ENCODE data around the gene ACAP2.

The ACAP2 gene

DNA sequence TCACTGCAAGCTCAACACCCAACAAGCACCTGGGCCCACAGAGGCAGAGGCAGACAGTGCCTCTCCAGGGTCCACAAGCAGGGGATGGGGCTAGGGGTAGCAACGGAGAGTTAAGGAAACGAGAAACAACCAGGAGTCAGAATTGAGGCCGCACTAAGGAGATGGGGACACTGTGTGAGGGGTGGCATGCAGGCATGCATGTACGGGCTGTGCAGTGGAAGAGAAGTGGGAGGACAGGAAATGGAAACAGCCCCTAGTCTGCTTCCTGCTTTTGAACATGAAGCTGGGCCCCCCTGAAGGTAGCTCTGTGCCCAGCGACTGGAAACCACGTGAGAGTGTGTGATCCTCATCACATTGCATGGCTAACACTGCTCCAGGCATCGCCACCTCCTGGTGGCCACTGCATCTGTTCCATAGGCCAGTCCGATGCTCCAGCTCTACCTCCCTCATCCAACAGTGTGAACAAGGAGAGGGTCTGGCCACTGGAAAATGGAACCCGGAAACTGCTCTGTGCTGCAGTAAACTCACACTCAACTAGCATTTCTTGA lies 215.8 kb downstream of the ACAP2 start:
- TF ChIP-seq, protein P1, sequence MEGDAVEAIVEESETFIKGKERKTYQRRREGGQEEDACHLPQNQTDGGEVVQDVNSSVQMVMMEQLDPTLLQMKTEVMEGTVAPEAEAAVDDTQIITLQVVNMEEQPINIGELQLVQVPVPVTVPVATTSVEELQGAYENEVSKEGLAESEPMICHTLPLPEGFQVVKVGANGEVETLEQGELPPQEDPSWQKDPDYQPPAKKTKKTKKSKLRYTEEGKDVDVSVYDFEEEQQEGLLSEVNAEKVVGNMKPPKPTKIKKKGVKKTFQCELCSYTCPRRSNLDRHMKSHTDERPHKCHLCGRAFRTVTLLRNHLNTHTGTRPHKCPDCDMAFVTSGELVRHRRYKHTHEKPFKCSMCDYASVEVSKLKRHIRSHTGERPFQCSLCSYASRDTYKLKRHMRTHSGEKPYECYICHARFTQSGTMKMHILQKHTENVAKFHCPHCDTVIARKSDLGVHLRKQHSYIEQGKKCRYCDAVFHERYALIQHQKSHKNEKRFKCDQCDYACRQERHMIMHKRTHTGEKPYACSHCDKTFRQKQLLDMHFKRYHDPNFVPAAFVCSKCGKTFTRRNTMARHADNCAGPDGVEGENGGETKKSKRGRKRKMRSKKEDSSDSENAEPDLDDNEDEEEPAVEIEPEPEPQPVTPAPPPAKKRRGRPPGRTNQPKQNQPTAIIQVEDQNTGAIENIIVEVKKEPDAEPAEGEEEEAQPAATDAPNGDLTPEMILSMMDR (conservative IDR thresholded peaks at IDR 0.05) = no peak; the same call in 1 of the 2 replicates
- no peak for TF ChIP-seq ZFX (IDR thresholded peaks at IDR 0.05)
- no peak overlapping the region for H3K27ac ChIP-seq

DNA sequence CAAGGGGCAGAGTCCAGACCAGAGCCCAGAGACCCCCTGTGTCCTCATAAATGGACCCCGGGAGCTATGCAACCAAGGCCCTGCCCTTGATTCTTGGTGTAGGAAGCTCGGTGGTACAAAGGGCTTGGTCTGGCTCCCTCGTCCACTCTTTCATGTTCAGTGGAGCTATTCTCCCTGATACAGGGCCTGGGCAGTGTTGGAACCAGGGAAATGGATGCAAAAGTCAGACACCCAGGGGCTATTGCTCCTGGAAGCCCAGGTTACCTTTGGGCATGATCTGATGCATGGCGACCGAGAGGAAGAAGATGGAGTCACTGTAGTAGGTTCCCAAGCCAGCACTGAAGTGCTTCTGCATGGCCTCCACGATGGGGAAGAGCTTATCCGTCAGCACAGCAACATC lies 216.4 kb downstream of the ACAP2 start:
- TF ChIP-seq, protein P1 (conservative IDR thresholded peaks at IDR 0.05) = no peak
- no peak for TF ChIP-seq ZFX (IDR thresholded peaks at IDR 0.05)
- H3K27ac ChIP-seq = no peak overlapping the region

DNA sequence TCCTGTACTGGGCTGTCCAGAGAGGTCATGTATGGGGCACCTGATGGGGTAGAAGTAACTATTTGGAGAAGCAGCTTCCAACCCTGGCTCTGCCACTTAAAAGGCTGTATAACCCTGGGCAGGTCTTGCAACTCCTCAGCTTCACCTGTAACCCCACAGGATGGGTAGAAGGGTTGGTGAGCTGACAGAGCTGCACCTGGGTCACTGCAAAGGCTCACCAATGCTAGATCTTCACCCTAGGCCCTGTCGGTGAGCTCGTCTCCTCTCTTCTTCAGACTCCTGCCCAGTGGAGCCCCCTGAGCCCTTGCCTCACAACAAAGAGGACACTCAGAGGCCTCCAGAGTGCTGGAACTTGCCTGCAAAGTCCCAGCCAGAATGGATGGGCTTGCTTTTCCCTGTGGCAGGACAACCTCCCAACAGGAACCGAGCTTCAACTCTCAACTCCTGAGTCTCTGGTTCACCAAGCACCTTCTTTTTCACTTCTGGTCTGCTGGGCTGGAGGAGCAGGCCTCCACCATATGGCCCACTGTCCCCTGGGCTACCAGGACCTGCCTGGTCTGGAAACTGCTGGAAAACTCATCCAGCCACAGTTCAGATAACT lies 217.7 kb downstream of the ACAP2 start:
- no peak for TF ChIP-seq ZFX (IDR thresholded peaks at IDR 0.05)
- TF ChIP-seq, protein P1 (conservative IDR thresholded peaks at IDR 0.05) = no peak
- H3K27ac ChIP-seq = no peak overlapping the region
